HG03066 (cell line): ENCODE data around the gene SLC2A1.
"Not testable (repeated sequence)": the region's sequence is repeated elsewhere in the genome, so short reads cannot be mapped to it uniquely, and the experiment has no call there.

Experiments
- ATAC-seq: cut with Tn5 transposase; IDR thresholded peaks from one replicate; pipeline ENCODE4 v1.9.1; 2021; ENCODE audit warnings: low read depth; ENCODE audit not compliant: unreplicated experiment

SLC2A1 gene

DNA sequence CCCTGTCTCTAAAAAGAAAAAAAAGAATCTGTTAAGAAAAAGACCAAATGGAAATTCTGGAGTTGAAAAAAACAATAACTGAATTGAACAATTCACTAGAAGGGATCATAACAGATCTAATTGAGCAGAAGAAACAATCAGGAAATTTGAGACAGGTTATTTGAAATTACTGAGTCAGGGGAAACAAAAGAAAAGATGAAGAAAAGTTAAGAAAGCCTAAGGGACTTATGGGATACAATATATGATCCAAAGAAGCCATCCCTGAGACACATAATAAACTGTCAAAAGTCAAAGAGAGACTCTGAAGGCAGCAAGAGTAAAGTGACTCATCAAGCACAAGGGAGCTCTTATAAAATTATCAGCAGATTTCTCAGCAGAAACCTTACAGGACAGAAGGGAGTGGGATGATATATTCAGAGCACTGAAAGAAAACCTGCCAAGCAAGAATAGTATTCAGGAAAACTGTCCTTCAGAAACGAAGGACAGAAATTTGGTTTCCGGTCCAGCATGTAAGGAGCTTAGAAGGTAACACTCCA, 44.5 kb downstream of the SLC2A1 start:
- ATAC-seq, result no peak

GRCh38 chr1:42913426-42914091, 45.1 kb downstream of the SLC2A1 start:
- no peak for ATAC-seq

DNA sequence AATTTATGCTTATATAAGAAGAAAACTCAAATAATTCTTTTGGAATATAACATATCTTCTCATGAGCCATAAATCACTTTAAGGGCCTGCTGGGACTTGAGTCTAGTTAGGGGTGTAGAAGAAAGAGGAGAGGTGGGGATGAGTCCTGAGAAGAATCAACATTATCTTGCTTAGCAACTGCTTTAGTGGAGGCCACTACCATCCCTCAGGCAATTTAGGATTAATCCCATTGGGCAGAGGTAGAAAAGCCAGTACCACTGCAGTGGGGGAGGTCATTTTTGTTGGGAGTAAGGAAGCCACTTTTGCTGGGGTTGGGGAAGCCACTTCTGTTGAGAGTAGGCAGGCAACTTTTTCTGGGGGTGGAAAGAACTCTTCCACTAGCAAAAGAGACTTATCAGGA, 47.7 kb downstream of the SLC2A1 start:
- no peak for ATAC-seq

DNA sequence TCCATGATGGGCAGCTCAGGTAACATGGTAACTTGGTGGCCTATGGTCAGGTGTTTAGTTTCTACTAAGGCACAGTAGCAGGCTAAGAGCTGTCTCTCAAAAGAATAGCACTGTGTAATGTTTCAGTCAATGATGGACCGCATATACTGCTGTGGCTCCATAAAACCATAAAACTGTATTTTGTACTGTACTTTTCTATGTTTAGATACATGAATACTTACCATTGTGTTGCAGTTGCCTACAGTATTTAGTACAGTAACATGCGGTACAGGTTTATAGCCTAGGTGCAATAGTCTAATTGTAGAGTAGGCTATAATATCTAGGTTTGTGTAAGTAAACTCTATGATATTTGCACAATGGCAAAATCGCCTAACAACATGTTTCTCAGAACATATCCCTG, 50.6 kb downstream of the SLC2A1 start:
- no peak for ATAC-seq

- no peak for ATAC-seq
Measured at GRCh38 chr1:42904434-42904833, 54.2 kb downstream of the SLC2A1 start.

GRCh38 chr1:42899960-42900359, 58.7 kb downstream of the SLC2A1 start:
- not testable (repeated sequence) for ATAC-seq

DNA sequence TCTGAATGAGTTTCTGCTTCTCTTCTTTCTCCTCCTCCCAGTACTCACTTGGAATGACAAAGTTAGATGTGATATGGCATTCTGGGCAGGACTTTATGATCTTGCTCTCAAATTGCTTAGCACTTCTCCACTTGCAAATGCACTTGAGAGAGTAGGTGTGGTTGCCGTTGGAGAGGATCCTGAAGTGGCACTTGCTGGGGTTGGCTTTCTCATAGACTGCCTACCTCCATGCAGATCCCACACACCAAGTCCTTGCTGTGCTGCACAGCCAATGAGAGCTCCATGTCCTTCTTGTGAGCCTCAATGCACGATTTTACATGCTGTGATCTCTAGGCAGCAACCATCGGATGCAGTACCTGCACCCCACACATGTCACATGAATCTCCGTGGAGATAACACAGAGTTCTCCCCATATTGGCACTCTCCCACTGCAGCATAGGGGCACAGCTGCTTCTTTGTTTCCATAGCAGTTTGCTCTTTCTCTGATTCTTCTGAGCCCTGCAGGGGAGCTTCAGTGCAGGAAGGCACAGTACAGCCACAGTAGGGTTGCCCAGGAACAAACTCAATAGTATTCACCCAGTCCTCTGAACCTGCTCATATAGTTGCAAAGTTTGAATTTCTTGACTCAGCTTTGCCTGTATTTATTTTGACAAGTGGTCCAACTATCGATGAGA, 67.1 kb downstream of the SLC2A1 start:
- no peak for ATAC-seq

DNA sequence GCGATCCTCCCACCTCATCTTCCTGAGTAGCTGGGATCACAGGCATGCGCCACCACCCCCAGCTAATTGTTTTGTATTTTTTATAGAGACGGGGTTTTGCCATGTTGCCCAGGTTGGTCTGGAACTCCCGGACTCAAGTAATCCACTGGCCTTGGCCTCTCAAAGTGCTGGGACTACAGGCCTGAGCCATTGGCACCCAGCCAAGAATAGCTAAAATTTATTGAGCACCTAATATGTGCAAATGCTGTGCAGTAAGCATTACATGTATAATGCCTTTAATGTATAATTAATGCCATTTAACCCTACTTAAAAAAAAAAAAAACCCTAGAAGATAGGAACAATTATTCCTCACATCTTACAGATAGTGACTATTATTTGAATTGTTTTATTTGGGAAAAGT, 69.4 kb downstream of the SLC2A1 start:
- ATAC-seq, result no peak

- ATAC-seq, result no peak
Measured at GRCh38 chr1:42888013-42888633, 70.5 kb downstream of the SLC2A1 start.

GRCh38 chr1:42887366-42887765, 71.3 kb downstream of the SLC2A1 start:
- no peak for ATAC-seq

GRCh38 chr1:42886800-42887199, 71.9 kb downstream of the SLC2A1 start:
- no peak for ATAC-seq

DNA sequence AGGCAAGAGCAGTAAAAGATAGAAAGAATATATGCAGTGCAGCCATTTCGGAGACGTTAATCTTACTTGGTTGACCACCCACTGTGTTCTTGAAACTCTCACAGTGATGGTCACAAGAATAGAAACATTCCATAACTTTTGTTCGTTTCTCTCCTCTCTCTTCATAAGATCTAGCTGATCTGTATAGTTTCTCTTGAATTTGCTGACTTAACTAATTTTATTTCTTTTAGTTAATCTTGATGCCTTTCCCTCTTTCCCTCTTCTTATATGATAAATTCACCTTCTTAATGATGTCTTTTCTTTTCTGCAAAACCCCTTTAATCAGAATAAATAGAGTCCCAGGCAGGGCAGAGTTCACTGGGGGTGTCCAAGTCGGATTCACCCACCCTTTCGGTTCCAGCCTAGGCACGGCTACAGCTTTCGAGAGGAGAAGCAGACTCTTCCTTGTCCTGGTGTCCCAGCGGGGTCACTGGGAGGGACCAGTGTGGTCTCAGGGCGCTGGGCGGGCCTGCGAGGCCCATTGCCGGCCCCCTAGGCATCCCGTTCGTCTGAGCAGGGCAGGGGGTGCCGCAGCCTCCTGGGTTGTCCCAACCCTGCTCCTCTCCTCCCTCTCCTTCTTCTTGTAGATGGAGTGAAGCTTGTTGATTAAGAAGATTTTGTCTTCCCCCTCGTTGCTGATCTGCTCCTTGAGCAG, 72.5 kb downstream of the SLC2A1 start:
- ATAC-seq, result no peak

GRCh38 chr1:42880384-42880783, 78.3 kb downstream of the SLC2A1 start:
- no peak for ATAC-seq

DNA sequence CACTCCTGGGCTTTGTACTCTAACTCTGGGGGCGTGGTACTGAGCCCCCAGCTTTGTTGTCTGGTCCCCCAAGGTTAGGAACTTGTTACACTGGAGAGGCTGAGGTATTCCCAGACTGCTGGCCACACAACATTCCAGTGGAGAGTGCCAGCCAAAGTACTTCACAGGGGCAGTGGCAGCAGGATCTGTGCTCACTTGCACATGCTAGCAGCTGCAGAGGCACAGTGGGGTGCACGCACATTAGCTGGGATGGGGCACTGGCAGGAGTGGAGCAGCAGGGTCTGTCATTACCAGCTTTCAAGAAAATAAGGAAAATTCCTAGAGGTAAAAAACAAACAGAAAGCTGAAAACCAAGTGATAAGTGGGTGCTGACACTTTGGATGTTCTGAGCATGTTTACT, 81.3 kb downstream of the SLC2A1 start:
- ATAC-seq, result no peak

- ATAC-seq, result no peak
Measured at GRCh38 chr1:42876009-42876408, 82.7 kb downstream of the SLC2A1 start.
